ENCODE data around the gene CYSTM1.

DNA sequence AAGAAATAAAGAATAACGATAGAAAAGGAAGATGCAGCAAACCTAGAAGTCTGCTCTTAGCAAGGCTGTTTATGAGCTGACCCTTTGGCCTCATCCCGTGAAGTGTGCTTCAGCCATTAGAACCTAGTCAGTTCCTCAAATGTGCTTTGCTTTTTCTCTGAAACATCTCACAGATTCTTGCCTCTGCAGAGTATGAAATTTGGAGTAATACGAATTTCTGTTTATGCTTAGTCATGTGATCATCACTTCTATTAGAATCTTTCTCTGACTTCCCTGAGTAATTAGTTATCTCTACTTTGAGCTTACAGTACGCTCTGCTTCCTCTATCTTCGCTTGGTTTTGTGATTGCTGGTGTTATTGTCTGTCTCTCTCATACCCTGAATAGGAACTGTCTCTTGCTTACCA lies 11.3 kb downstream of the CYSTM1 start:
- TF ChIP-seq POLR2A (IDR thresholded peaks at IDR 0.05) (no peak), EP300 (IDR thresholded peaks at IDR 0.05) (no peak)
